ENCODE measurements around the gene PCNX4. TPM values are rescaled to one million over a fixed set of nuclear protein-coding genes. Genes with fewer than 3 reads are reported as not detected.
A peak's percentile ranks its signal among the peaks of the same experiment; 100 is the strongest.

Gene PCNX4
- total RNA-seq, 2 experiments from 2014 or later = 17.3 to 21.0 TPM

GRCh38 chr14:60090864-60091519 lies 731 bp upstream of the PCNX4 start:
- H3K9me3 ChIP-seq (ENCODE audit: control insufficient read depth in 1 of 2, insufficient read depth in 1 of 2, low read length in 2 of 2) = no peaks in the 10 kb centered on the region
- Mint-ChIP-seq H3K9me3 (no peaks in the 10 kb centered on the region), H3K36me3 (ENCODE audit: low read depth) (peaks cover 14% of the 10 kb centered on the region), H3K4me1 (ENCODE audit: low read depth) (peaks cover 50% of the 10 kb centered on the region), H3K4me3 (peak overlapping the region; percentile 96), H3K27ac (peak overlapping the region; percentile 99), H3K27me3 (no peaks in the 10 kb centered on the region)
- intact Hi-C loops (cut with DNase I, micrococcal nuclease) = loop anchor here (1.0 to 10.0 kb wide), 8 partner anchors 61 to 904 kb away; partner anchors contain the start of genes DAAM1 (in 2 of the 2), DHRS7 (in 2 of the 2), JKAMP (in 2 of the 2) and L3HYPDH (in 2 of the 2)
- no peaks in the 10 kb centered on the region for H3K27me3 ChIP-seq (ENCODE audit: control insufficient read depth in 1 of 2, insufficient read depth in 2 of 2, low read length in 2 of 2)
- peak overlapping the region; percentile 89 for H3K4me3 ChIP-seq (ENCODE audit: low read length)
- DNase-seq (peak in 8 of 14 experiments; percentile 4 to 59 (median 18)), ATAC-seq (ENCODE audit: poor library complexity) (no peak)
- H3K4me1 ChIP-seq (ENCODE audit: insufficient read depth, low read length) = peaks cover 21% of the 10 kb centered on the region
- no peaks in the 10 kb centered on the region for H3K36me3 ChIP-seq (ENCODE audit: insufficient read depth, low read length)
- no peak for TF ChIP-seq CTCF (IDR thresholded peaks at IDR 0.05)
- CTCF ChIA-PET = interaction anchor here (0.7 to 1.8 kb wide), 3 partner anchors 26 to 160 kb away, joined by 3 to 7 read pairs (median 3); no protein-coding TSS in a partner anchor
- peak overlapping the region; percentile 94 to 98 for H3K27ac ChIP-seq (ENCODE audit: low read depth in 1 of 2, low read length in 2 of 2)
- POLR2A ChIA-PET = interaction anchor here (0.5 to 6.3 kb wide), 13 partner anchors 9 to 1189 kb away, joined by 3 to 76 read pairs (median 3); partner anchors contain the start of genes DHRS7 and PPM1A

- Mint-ChIP-seq H3K4me1 (ENCODE audit: low read depth) (peaks cover 52% of the 10 kb centered on the region), H3K4me3 (peak overlapping the region; percentile 96), H3K27me3 (no peaks in the 10 kb centered on the region), H3K9me3 (no peaks in the 10 kb centered on the region), H3K36me3 (ENCODE audit: low read depth) (peaks cover 15% of the 10 kb centered on the region), H3K27ac (peak overlapping the region; percentile 99)
- intact Hi-C loops (cut with DNase I, micrococcal nuclease) = loop anchor here (5.0 to 10.0 kb wide), 5 partner anchors 60 to 905 kb away; partner anchors contain the start of genes DAAM1 (in 2 of the 2), JKAMP (in 2 of the 2), L3HYPDH (in 2 of the 2) and DHRS7 (in 1 of the 2)
- DNase-seq (peak in 4 of 14 experiments; percentile 13 to 51 (median 36)), ATAC-seq (ENCODE audit: poor library complexity) (no peak)
- no peaks in the 10 kb centered on the region for H3K9me3 ChIP-seq (ENCODE audit: control insufficient read depth in 1 of 2, insufficient read depth in 1 of 2, low read length in 2 of 2)
- ChIA-PET CTCF (interaction anchor here (1.4 to 1.8 kb wide), 2 partner anchors 11 to 128 kb away, joined by 4 to 7 read pairs; no protein-coding TSS in a partner anchor), POLR2A (interaction anchor here (0.6 to 6.3 kb wide), 10 partner anchors 9 to 235 kb away, joined by 3 to 76 read pairs (median 4); partner anchors contain the start of genes DHRS7 and PPM1A)
- TF ChIP-seq CTCF (IDR thresholded peaks at IDR 0.05) = no peak
- no peaks in the 10 kb centered on the region for H3K27me3 ChIP-seq (ENCODE audit: control insufficient read depth in 1 of 2, insufficient read depth in 2 of 2, low read length in 2 of 2)
- peak overlapping the region; percentile 89 for H3K4me3 ChIP-seq (ENCODE audit: low read length)
- peaks cover 21% of the 10 kb centered on the region for H3K4me1 ChIP-seq (ENCODE audit: insufficient read depth, low read length)
- peak overlapping the region; percentile 94 to 98 for H3K27ac ChIP-seq (ENCODE audit: low read depth in 1 of 2, low read length in 2 of 2)
- peaks cover 4% of the 10 kb centered on the region for H3K36me3 ChIP-seq (ENCODE audit: insufficient read depth, low read length)
Observed at GRCh38 chr14:60092526-60092920, 800 bp downstream of the PCNX4 start.

- H3K4me1 Mint-ChIP-seq (ENCODE audit: low read depth) = peaks cover 58% of the 10 kb centered on the region
- no peaks in the 10 kb centered on the region for H3K9me3 ChIP-seq (ENCODE audit: control insufficient read depth in 1 of 2, insufficient read depth in 1 of 2, low read length in 2 of 2)
- POLR2A ChIA-PET = interaction anchor here (0.6 to 6.3 kb wide), 4 partner anchors 11 to 154 kb away, joined by 3 to 76 read pairs (median 32); partner anchors contain the start of genes DHRS7 and PPM1A
Observed at GRCh38 chr14:60093080-60093479, 1.4 kb downstream of the PCNX4 start.

More at GRCh38 chr14:60093080-60093479, 1.4 kb downstream of the PCNX4 start:
- Mint-ChIP-seq H3K27ac (peak overlapping the region; percentile 99), H3K27me3 (no peaks in the 10 kb centered on the region), H3K4me3 (peak overlapping the region; percentile 96), H3K9me3 (no peaks in the 10 kb centered on the region), H3K36me3 (ENCODE audit: low read depth) (peaks cover 21% of the 10 kb centered on the region)
- CTCF ChIA-PET = interaction anchor here (1.4 kb wide), 1 partner anchor 11 kb away, joined by 4 read pairs; no protein-coding TSS in a partner anchor
- ATAC-seq (ENCODE audit: poor library complexity) (no peak), DNase-seq (no peak)
- H3K36me3 ChIP-seq (ENCODE audit: insufficient read depth, low read length) = peaks cover 6% of the 10 kb centered on the region
- H3K4me3 ChIP-seq (ENCODE audit: low read length) = peak overlapping the region; percentile 89
- peak overlapping the region in 1 of 2 donors; percentile 98 for H3K27ac ChIP-seq (ENCODE audit: low read depth in 1 of 2, low read length in 2 of 2)
- peaks cover 21% of the 10 kb centered on the region for H3K4me1 ChIP-seq (ENCODE audit: insufficient read depth, low read length)
- intact Hi-C loops (cut with DNase I, micrococcal nuclease) = loop anchor here (5.0 to 10.0 kb wide), 5 partner anchors 59 to 906 kb away; partner anchors contain the start of genes DAAM1 (in 2 of the 2), JKAMP (in 2 of the 2), L3HYPDH (in 2 of the 2) and DHRS7 (in 1 of the 2)
- TF ChIP-seq CTCF (IDR thresholded peaks at IDR 0.05) = no peak
- no peaks in the 10 kb centered on the region for H3K27me3 ChIP-seq (ENCODE audit: control insufficient read depth in 1 of 2, insufficient read depth in 2 of 2, low read length in 2 of 2)

Data from CD4-positive, alpha-beta T cell (primary cell).